NCI-H146 treated with DMSO at 0.1 percent for 48 hours (cell line): ENCODE data around the gene PPP1R11.

Experiments
- DNase-seq: peaks from one replicate; lab custom pipeline; 2025; ENCODE audit not compliant: unreplicated experiment; lab: John Stamatoyannopoulos, UW

The PPP1R11 gene

DNA sequence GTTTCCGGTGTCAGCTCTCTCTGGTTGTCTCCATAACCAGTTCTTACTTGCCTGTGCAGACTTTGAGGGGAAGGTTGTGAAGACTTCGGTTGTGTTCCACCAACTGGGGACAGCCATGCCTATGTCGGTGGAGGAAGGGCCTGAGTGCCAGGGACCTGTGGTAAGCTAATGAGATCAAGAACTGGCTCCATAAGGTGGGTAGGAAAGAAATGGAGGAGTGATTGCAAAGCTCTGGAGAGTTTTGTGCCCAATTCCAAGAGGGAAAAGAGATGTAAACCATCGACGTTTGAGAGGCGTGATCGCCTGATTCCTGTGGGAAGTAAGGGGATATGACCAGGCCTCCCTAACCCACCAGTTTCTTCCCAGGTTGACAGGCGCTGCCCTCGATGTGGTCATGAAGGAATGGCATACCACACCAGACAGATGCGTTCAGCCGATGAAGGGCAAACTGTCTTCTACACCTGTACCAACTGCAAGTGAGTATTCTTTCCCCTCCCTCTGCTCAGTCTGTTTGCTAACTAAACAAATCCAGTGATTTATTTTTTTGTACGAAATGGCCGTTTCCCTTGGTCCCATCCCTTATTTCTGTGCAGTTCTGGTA is 5.0 kb upstream of the PPP1R11 start:
- no peak for DNase-seq

GRCh38 chr6:30062471-30063178 is 4.4 kb upstream of the PPP1R11 start:
- no peak for DNase-seq

- DNase-seq = no peak
These were observed 3.7 kb upstream of the PPP1R11 start for GRCh38 chr6:30063315-30063714.

- no peak for DNase-seq
These were observed 916 bp upstream of the PPP1R11 start for GRCh38 chr6:30066082-30066481.

DNA sequence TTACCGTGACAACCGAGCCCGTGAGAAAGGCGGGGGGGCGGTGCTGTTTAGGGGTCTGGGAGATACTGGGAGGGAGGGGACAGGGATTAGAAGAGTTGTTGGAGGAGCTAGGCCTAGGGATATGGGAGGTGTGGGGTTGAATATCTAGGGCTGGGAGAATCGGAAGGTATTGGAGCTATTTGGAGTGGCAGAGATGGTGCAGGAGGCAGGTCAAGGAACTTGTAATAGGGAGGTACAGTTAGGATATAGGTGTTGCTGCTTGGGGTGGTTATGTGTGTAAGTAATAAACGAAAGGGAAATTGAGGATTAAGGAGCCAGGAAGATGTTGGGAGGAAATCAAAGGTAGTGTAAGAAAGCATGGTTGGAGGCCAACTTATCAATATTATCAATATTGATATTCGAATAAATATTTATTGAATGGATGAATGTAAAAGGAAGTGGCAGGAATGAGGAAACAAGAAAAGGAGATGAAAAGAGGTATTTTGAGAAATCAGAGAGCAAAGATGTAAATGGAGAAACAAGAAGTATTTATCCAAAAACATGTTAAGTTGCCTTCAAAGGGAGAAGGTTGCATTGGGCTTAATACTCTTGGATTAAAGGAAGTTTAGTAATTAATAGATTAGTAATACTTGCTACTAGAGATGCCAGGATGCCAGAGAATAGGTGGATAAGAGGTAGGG is 602 bp downstream of the PPP1R11 start:
- no peak for DNase-seq

GRCh38 chr6:30071081-30071818 is 4.3 kb downstream of the PPP1R11 start:
- no peak for DNase-seq

- DNase-seq = no peak
These were observed 4.9 kb downstream of the PPP1R11 start for GRCh38 chr6:30071858-30072257.

DNA sequence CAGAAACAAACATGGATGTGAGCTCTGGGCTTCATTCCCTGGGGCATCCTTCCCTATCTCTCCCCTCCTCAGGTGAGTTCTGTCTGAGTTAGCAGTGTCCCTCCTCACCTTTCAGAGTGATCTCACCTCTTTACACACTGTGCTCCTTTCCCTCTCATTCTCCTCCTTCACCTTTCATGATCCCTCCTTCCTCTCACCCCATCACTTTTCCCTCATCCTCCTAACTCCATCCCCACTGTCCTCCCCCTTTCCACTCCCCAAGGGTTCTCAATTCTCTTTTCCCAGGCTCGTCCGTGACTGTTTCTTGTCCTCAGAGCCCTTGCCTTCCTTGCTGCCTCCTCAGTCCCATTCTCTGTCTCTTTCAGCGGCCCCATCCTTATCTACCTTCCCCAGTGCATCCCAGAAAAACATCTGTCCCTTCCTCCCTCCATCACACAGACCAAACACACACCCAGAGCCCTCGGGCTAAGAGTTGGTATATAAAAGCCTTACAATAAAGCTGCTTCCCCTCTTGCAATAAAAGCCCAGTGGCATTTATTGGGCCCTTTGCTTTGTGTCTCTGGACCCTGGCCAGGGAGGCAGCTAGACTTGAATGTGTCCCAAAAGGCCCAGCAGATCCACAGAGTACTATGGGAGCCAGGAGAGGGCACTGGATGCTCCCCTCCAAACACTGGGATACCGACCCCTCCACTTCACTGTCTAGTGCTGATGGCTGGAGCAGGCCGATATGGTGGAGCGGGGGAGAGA is 6.7 kb downstream of the PPP1R11 start:
- DNase-seq = no peak

DNA sequence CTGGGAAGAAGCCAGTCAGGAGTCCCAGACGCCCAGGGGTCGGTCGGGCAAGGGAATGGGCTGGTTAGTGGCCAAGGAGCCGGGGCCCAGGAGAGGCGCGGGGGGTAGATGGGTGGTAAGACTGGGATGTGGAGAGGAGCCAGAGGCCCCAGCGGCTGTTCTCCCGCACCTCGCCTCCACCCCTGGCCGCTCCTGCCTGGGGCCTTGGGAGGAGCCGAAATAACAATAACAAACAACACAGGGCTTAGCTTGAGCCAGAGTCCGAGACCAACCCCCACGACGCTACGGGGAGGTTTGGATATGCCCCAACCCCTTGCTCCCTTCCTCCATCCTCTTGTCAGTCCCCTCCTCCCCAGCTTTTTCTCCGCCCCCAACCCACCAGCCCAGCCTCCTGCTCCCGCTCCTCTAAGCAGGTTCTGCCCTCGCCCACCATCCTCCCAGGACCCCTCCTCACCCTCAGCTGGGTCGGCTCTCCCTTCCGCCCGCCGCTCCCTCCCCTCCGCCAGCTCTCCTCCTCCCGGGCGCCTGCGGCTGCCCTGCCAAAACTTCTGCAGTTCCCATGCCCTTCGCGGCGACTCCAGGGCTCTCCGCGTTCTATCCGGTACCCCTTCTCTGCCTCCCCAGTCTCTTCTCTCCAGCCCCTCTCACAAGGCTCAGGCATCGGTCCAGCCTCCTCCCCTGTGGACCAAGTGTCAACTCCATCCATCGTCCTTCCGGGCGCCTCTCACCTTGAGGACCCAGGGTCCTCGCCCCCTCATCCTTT is 7.5 kb downstream of the PPP1R11 start:
- DNase-seq = no peak

GRCh38 chr6:30075094-30075789 is 8.2 kb downstream of the PPP1R11 start, which contains the start of gene RNF39:
RNF39 (minus strand) TSS chr6:30075769; CDS start chr6:30075585, 184 bp downstream.
- no peak for DNase-seq

DNA sequence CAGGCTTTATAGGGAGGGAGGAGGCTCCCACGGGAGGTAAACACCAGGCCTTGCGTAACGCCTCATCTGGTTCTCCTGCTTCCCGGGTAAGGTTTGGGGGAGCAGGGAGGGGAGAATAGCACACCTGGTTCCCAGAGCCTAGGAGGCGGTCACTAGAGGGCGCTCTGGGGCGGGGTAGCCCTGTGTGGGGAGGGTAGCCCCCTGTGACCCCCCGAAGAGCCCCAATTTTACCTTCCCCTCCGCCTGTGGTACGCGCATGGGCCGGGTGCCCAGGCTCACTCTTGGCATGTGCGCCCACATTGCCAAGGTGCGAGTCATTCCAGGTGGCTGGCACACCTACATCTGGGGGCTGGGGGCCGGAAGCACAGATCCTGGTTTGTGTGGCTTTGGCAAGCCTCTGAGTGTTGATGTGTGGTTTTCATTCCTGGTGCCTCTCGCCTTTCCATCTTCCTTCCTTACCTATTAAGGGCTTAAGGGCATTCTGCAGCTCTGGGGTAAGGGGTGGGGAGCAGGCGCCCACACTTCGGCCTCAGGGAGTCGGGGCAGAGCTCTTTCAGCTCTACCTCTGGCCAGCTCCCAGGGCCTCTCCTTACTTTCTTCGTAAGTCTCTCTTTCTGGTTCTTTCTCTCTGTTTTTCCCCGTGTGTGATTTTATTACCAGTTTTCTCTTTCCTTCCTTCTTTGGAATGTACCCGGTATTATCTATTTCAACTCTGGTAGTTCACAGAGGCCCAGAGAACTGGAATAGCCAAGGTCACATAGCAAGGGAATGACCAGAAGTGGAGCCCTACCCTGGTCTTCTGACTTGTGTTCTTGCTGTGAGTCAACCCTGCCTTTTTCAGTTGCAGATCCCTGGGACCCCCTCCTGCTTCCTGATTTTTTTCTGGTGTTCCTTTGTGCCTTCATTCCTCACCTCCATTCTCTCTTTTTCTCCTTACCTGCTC is 9.1 kb downstream of the PPP1R11 start:
- no peak for DNase-seq

GRCh38 chr6:30077218-30077617 is 10.2 kb downstream of the PPP1R11 start:
- no peak for DNase-seq

DNA sequence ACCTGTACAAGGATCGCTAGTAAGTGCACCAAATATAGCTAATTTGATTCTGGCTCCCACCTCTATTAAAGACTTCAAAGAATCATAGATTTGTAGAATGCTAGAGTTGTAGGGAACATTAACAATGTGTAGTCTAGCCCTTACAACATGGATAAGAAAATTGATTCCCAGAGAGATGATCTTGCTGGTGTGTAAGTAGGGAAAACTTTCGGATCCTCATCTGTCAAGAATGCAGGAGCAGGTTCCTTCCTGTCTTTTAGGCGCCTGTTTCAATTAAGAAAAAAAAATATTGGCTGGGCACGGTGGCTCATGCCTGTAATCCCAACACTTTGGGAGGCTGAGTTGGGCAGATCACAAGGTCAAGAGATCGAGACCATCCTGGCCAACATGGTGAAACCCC is 20.9 kb downstream of the PPP1R11 start:
- no peak for DNase-seq

DNA sequence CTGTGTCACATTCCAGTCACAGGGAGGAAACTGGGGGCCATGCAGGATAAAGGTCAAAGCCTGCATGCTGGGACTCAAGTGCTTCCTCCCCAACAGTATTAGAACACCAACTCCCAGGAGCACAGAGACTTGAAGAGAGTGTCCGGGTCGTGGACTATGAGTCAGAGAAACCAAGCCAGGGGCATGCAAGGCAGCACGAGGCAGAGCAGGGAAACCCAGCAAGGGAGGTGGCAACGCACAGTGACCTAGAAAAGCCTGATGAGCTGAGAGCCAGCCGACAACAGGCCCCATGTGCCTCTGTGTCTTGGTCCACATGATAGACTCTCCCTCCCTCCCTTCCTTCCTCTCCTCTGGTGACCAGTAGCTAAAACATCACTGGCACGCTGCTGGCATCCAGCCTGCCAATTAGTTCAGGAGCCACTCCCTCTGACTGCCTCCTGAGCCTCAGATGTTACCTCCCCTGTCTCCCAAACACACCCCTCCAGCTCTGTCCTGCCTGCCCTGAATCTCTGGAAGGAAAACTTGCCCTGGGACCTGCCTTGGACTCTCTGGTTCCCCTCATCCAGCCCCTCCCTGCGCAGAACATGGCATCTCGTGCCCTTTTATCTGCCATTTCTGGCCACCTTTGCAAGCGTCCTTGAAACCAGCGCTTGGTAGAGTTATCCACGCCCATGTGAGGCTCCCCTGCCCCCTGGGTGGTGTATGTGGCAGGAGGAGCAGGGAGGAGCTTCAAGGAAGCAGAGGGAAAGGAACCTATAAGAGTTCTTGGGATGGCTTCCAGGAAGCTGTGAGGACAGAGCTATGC is 24.8 kb downstream of the PPP1R11 start:
- DNase-seq = no peak

DNA sequence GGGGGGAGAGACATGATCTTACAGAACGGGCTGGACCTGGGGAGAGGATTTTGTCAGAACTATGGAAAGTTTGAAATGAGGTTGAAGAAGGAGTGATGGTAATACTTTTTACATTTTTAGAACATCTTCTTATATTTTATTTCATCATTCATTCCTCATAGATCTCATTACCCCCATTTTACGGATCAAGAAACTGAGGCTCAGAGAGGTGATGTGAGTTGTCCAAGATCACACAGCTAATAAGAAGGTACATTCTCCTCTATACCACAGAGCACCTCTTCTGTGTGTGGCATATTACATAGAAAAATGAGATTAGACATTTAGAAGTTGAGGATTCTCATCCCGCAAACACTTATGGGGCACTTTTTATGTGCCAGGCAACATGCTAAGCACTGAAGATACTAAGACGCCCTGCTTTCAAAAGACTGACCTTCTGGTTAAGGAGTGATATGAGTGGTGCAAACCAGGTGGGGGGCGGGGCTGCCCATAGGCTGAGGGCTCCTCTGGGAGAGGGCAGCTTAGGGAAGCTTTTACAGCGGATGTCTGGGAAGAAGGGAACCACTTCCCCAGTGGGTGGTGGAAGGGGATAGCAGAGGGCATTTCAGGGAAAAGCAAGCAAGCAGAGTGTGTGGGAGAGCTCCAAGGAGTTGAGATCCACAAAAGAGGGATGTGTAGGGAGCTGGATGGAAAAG is 26.0 kb downstream of the PPP1R11 start:
- no peak for DNase-seq

GRCh38 chr6:30093951-30094661 is 27.1 kb downstream of the PPP1R11 start:
- no peak for DNase-seq
